OCI-LY7 (cell line): ENCODE results near the gene SPHKAP.

Experiments used
- EZH2phosphoT487 ChIP-seq: fragments of 200-600 bp; sonication (generic); IDR thresholded peaks from 2 replicates; pipeline ENCODE4 v1.6.1; 2018; ENCODE audit warnings: low read depth, borderline replicate concordance, mild to moderate bottlenecking, mixed run types, antibody characterized with exemption, low read length, moderate library complexity, mixed read lengths
- TF ChIP-seq, protein P1 (sequence below): fragments of 200-600 bp; sonication (generic); conservative IDR thresholded peaks from 2 replicates; pipeline ENCODE4 v1.5.1; 2014; ENCODE audit warnings: mild to moderate bottlenecking, antibody characterized with exemption, low read length, moderate library complexity, mixed read lengths

DNA sequence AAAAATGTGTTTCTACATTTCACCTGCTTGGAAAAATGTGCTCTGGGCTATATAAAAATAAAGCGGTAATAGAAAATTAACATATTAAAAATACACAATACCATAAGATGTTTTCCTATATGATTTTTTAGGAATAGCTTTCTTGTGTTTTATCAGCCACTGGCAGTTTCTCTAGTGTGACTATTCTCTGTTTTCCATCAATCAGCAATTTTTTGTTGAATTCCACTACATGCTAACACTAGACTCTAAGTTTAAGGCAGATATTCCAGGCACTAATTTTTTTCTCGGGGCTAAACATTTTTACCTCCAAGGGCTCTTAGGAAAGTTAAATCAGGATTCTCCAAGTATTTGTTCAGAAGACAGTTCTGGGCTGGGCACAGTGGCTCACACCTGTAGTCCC, 140.5 kb downstream of the SPHKAP start:
- TF ChIP-seq, protein P1, sequence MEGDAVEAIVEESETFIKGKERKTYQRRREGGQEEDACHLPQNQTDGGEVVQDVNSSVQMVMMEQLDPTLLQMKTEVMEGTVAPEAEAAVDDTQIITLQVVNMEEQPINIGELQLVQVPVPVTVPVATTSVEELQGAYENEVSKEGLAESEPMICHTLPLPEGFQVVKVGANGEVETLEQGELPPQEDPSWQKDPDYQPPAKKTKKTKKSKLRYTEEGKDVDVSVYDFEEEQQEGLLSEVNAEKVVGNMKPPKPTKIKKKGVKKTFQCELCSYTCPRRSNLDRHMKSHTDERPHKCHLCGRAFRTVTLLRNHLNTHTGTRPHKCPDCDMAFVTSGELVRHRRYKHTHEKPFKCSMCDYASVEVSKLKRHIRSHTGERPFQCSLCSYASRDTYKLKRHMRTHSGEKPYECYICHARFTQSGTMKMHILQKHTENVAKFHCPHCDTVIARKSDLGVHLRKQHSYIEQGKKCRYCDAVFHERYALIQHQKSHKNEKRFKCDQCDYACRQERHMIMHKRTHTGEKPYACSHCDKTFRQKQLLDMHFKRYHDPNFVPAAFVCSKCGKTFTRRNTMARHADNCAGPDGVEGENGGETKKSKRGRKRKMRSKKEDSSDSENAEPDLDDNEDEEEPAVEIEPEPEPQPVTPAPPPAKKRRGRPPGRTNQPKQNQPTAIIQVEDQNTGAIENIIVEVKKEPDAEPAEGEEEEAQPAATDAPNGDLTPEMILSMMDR: no peak
- no peak for TF ChIP-seq EZH2phosphoT487
